ENCODE data around the gene PPP6R3.

GRCh38 chr11:68411501-68411991 is 49.0 kb upstream of the PPP6R3 start:
- TF ChIP-seq CTCF (IDR thresholded peaks at IDR 0.05) (no peak), POLR2A (IDR thresholded peaks at IDR 0.05) (no peak)

Measured in thyroid gland (tissue), 4 donors.